Measurements from ENCODE around the gene PRKACG. TPM values are rescaled to one million over a fixed set of nuclear protein-coding genes. Genes with fewer than 3 reads are reported as not detected.

The PRKACG gene
- total RNA-seq, 2 donors from 2014 or later, result not detected

DNA sequence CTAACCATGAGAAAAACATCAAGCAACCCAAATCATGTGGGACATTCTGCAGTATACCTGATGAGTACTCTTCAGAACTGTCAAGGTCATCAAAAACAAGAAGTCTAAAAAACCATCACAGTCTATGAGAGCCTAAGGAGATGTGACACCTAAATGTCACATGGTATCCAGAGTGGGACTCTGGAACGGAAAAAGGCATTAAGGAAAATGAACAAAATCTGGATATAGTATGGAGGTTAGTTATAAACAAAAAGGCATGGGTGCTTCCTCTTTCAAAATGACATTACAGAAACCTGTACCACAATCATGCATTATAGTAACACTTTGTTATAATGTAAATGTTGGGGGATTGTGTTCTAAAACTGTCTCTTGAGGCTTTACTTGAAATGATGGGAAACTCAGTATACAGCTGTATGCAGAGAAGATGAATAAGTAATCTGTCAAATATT lies 47.4 kb downstream of the PRKACG start:
- ATAC-seq (no peak), DNase-seq (no peak)
- intact Hi-C loops (cut with DNase I), result no loop called here

GRCh38 chr9:68964765-68965164 lies 49.1 kb downstream of the PRKACG start:
- ATAC-seq (no peak), DNase-seq (no peak)
- intact Hi-C loops (cut with DNase I), result no loop called here

GRCh38 chr9:68964102-68964541 lies 49.8 kb downstream of the PRKACG start:
- ATAC-seq (no peak), DNase-seq (no peak)
- intact Hi-C loops (cut with DNase I), result no loop called here

DNA sequence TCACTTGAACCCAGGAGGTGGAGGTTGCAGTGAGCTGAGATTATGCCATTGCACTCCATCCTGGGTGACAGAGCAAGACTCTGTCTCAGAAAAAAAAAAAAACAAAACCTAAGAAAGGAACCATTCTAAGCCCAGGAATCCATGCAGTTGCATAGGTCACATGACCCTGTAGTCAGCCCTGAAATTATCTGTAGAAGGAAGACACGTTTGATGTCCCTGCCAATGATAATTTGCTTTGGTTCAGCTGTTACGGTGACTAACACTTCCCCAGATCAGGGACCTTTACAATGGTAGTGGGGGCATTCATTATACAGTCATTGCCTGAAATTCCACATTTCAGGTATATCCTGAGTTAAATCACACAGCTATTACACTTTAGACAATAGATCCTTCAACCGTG lies 50.5 kb downstream of the PRKACG start:
- no peak for ATAC-seq
- intact Hi-C loops (cut with DNase I), result no loop called here

More for the DNA sequence above, 50.5 kb downstream of the PRKACG start:
- no peak for DNase-seq

Other genes with a start within 250 kb of the PRKACG start
- gene FXN, start 21.6 kb upstream of the PRKACG start, total RNA-seq, result 10 to 100 TPM; 27.7 to 29.8 TPM
- gene TJP2, start 160.2 kb upstream of the PRKACG start, total RNA-seq, result 10 to 100 TPM; 46.2 to 51.6 TPM

Data from left cardiac atrium (tissue), 4 donors.